OCI-LY1 (cell line): ENCODE results near the gene GFOD1.

Experiments used
- H2AFZ ChIP-seq: fragments of 200-600 bp; sonication (generic), shearing (Covaris generic); 2 replicates; pipeline ENCODE4 v1.6.0; 2014; ENCODE audit warnings: antibody characterized with exemption, mild to moderate bottlenecking, low read length
- H3F3A ChIP-seq: fragments of 200-600 bp; sonication (generic), shearing (Covaris generic); 2 replicates; pipeline ENCODE4 v1.6.0; 2014; ENCODE audit warnings: mild to moderate bottlenecking, antibody characterized with exemption, low read length, moderate library complexity; ENCODE audit not compliant: insufficient read depth
- H3K27ac ChIP-seq: fragments of 200-600 bp; sonication (generic); 2 replicates; pipeline ENCODE4 v1.5.1; 2014; ENCODE audit warnings: low read length, mixed run types, mild to moderate bottlenecking, low read depth; ENCODE audit not compliant: poor library complexity, severe bottlenecking
- H3K27me3 ChIP-seq: fragments of 200-600 bp; sonication (generic); 2 replicates; pipeline ENCODE4 v1.6.0; 2014; ENCODE audit warnings: antibody characterized with exemption, mild to moderate bottlenecking, low read length, moderate library complexity; ENCODE audit not compliant: insufficient read depth
- H3K36me3 ChIP-seq: fragments of 200-600 bp; sonication (generic); 2 replicates; pipeline ENCODE4 v1.6.1; 2014; ENCODE audit warnings: mild to moderate bottlenecking, antibody characterized with exemption, low read length, moderate library complexity, mixed read lengths; ENCODE audit not compliant: insufficient read depth
- H3K4me1 ChIP-seq: fragments of 200-600 bp; sonication (generic); 2 replicates; pipeline ENCODE4 v1.5.1; 2014; ENCODE audit warnings: mild to moderate bottlenecking, low read length, moderate library complexity; ENCODE audit not compliant: insufficient read depth, severe bottlenecking
- H3K4me2 ChIP-seq: fragments of 200-600 bp; sonication (generic), shearing (Covaris generic); 2 replicates; pipeline ENCODE4 v1.6.1; 2014; ENCODE audit warnings: low read length
- H3K4me3 ChIP-seq: fragments of 200-600 bp; sonication (generic); 2 replicates; pipeline ENCODE4 v1.5.1; 2014; ENCODE audit warnings: low read length, low read depth, mild to moderate bottlenecking, mixed read lengths; ENCODE audit not compliant: poor library complexity, severe bottlenecking
- H3K79me2 ChIP-seq: fragments of 200-600 bp; shearing (Covaris generic); 2 replicates; pipeline ENCODE4 v1.6.1; 2016; ENCODE audit warnings: mixed run types, low read length, mixed read lengths; ENCODE audit not compliant: insufficient read depth
- H3K9ac ChIP-seq: fragments of 200-600 bp; sonication (generic), shearing (Covaris generic); 2 replicates; pipeline ENCODE4 v1.6.1; 2014; ENCODE audit warnings: mild to moderate bottlenecking, low read length, mixed read lengths
- H3K9me2 ChIP-seq: fragments of 200-600 bp; sonication (generic), shearing (Covaris generic); 2 replicates; pipeline ENCODE4 v1.6.1; 2014; ENCODE audit warnings: low read depth, mild to moderate bottlenecking, low read length, mixed read lengths
- H3K9me3 ChIP-seq: fragments of 200-600 bp; shearing (Covaris generic); 2 replicates; pipeline ENCODE4 v1.6.1; 2014; ENCODE audit warnings: low read length, mixed read lengths
- H4K20me1 ChIP-seq: fragments of 200-600 bp; sonication (generic), shearing (Covaris generic); 2 replicates; pipeline ENCODE4 v1.6.0; 2016; ENCODE audit warnings: mild to moderate bottlenecking, low read length; ENCODE audit not compliant: insufficient read depth
- CTCF ChIP-seq: fragments of 200-600 bp; sonication (generic), shearing (Covaris generic); IDR thresholded peaks from 2 replicates; pipeline ENCODE4 v1.5.1; 2017; ENCODE audit warnings: mild to moderate bottlenecking, antibody characterized with exemption, low read length, moderate library complexity, mixed read lengths
- EZH2 ChIP-seq: fragments of 200-600 bp; sonication (generic), shearing (Covaris generic); IDR thresholded peaks from 2 replicates; pipeline ENCODE4 v1.8.0; 2017; ENCODE audit warnings: borderline replicate concordance, mixed run types, mild to moderate bottlenecking, antibody characterized with exemption, low read length, moderate library complexity, mixed read lengths

GFOD1 gene

GRCh38 chr6:13432526-13433184 is 54.7 kb downstream of the GFOD1 start:
- Histone ChIP-seq H2AFZ (no peak overlapping the region), H3K9me2 (no peaks in the 10 kb centered on the region), H3K4me1 (peaks cover 71% of the 10 kb centered on the region), H3K79me2 (peaks cover 13% of the 10 kb centered on the region), H3K27ac (peak overlapping the region; percentile 59), H4K20me1 (no peaks in the 10 kb centered on the region), H3K36me3 (no peaks in the 10 kb centered on the region), H3K9me3 (no peaks in the 10 kb centered on the region), H3K4me3 (no peak overlapping the region), H3K27me3 (no peaks in the 10 kb centered on the region), H3F3A (0 out of 2 replicates have a peak, but pooled peaks cover 5% of the 10 kb centered on the region), H3K9ac (no peak overlapping the region), H3K4me2 (no peak overlapping the region)
- TF ChIP-seq CTCF: no peak
- no peak for TF ChIP-seq EZH2

- Histone ChIP-seq H3K9me3 (no peaks in the 10 kb centered on the region), H3K36me3 (no peaks in the 10 kb centered on the region), H3K79me2 (peaks cover 13% of the 10 kb centered on the region), H2AFZ (no peak overlapping the region), H3K9me2 (no peaks in the 10 kb centered on the region), H4K20me1 (no peaks in the 10 kb centered on the region), H3K27ac (peak overlapping the region; percentile 59), H3K4me2 (peak overlapping the region; percentile 18), H3K9ac (peak overlapping the region; percentile 47), H3K4me1 (peaks cover 78% of the 10 kb centered on the region), H3K27me3 (no peaks in the 10 kb centered on the region), H3F3A (0 out of 2 replicates have a peak, but pooled peaks cover 5% of the 10 kb centered on the region), H3K4me3 (no peak overlapping the region)
- TF ChIP-seq EZH2 (no peak), CTCF (no peak)
Measured at GRCh38 chr6:13431861-13432465, 55.4 kb downstream of the GFOD1 start.

- peak overlapping the region; percentile 18 for H3K4me2 ChIP-seq
Measured at GRCh38 chr6:13431059-13431656, 56.2 kb downstream of the GFOD1 start.

More at GRCh38 chr6:13431059-13431656, 56.2 kb downstream of the GFOD1 start:
- Histone ChIP-seq H3K4me1 (peaks cover 80% of the 10 kb centered on the region), H3K9me2 (no peaks in the 10 kb centered on the region), H3K9me3 (no peaks in the 10 kb centered on the region), H3K4me3 (no peak overlapping the region), H3K27ac (peak overlapping the region; percentile 59), H4K20me1 (no peaks in the 10 kb centered on the region), H3K79me2 (peaks cover 8% of the 10 kb centered on the region), H3K36me3 (no peaks in the 10 kb centered on the region), H3K9ac (peak overlapping the region; percentile 47), H2AFZ (no peak overlapping the region), H3K27me3 (no peaks in the 10 kb centered on the region), H3F3A (0 out of 2 replicates have a peak, but pooled peaks cover 5% of the 10 kb centered on the region)
- TF ChIP-seq EZH2: no peak
- TF ChIP-seq CTCF: no peak
